GM19351 (cell line): Measurements from ENCODE around the gene NXN.
"Not testable (repeated sequence)": the region's sequence is repeated elsewhere in the genome, so short reads cannot be mapped to it uniquely, and the experiment has no call there.

ENCODE experiments used
- ATAC-seq: cut with Tn5 transposase; IDR thresholded peaks from one replicate; pipeline ENCODE4 v1.9.1; 2021; ENCODE audit warnings: mild to moderate bottlenecking, moderate library complexity; ENCODE audit not compliant: unreplicated experiment

Gene NXN

GRCh38 chr17:896953-897661, 82.5 kb downstream of the NXN start:
- no peak for ATAC-seq

- no peak for ATAC-seq
Observed at GRCh38 chr17:896454-896853, 83.1 kb downstream of the NXN start.

DNA sequence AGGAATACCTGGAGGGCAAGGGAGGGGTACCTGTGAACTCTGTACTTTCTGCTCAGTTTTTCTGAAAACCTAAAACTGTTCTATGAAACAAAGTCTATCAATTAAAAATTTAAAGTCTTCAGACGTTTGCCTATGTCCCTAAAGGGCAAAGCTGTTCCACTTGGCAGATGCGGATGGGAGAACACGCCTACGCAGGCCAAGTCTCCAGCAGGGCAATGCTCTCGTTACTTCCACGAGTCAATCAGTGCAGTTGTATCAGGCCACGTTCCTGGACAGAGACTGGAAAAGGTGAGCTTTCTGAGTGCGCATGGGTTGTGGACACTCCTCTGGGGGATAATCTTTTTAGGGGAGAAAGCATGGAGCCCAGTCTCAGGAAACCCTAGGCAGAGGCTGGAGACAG, 86.6 kb downstream of the NXN start:
- no peak for ATAC-seq

DNA sequence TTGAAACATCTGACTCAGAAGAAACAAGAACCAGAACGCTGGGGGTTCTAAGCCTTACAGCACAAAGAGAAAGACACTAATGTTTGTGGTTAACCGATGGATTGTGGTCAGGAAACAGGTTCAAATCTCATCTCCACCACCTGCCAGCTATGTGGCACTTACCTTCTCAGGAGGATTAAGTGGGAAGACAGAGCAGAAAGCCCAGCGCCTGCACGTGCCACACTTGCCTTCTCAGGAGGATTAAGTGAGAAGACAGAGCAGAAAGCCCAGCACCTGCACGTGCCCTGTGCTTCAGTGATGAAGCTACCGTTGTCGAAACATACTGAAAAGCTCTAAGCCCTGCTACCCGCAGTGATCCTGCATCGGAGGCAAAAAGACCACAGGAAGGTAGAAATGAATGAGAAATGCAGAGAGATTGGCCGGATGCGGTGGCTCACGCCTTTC, 90.6 kb downstream of the NXN start:
- ATAC-seq = no peak

DNA sequence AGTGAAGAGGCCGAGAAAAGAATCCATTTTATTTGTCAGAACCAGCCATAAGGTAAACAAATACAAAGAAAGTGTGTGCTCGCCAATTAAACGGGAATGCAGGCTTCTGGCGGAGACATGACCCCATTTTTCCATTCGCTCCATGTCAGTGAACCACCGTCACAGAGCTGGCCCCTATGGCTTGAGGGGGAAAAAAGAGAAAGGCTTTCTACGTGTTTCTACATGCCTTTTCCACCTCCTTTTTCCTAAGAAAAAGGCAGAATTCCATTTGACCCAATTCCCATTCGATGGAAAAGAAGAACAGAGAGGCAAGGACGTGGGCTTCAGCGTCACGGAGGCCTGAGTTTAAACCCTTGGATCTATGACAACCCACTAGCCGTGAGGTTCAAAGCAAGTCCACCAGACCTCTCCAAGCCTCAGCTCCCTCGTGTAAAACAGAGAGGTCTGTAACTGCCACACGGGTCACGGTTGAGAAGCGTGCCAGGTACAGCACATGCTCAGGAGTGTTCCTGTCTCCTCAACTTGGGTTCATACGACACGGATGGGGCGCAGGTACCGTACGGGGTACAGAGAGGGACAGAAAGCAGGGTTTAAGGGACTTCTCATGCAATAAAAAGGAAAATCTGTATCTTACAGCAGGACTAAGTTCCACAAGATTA, 91.9 kb downstream of the NXN start:
- no peak for ATAC-seq

DNA sequence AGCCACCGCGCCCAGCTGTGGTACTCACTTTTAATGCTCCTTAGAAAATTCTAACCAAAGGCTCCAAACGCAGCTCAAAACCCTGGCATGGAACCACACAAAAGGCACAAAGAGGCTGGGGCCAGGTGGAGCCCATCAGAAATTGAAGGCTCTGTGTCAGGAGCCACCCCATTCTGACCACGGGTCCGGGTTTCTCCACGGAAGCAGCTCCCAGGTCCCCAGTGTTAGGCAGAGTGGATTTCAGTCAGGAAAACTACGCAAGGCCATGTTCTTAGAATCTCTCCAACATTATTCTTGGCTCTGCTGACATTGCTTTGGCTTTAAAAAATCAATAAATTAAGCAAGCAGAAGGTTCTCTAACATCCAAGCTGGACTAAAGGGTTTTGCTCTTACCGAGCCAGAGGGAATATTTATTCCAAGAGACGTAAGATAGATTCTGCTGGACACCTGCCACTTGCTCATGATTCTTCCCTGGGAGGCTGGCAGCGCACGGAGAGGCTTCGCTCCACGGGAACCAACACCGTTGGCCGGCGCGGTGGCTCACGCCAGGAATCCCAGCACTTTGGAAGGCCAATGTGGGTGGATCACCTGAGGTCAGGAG, 93.5 kb downstream of the NXN start:
- no peak for ATAC-seq

GRCh38 chr17:883586-883962, 96.0 kb downstream of the NXN start:
- no peak for ATAC-seq

DNA sequence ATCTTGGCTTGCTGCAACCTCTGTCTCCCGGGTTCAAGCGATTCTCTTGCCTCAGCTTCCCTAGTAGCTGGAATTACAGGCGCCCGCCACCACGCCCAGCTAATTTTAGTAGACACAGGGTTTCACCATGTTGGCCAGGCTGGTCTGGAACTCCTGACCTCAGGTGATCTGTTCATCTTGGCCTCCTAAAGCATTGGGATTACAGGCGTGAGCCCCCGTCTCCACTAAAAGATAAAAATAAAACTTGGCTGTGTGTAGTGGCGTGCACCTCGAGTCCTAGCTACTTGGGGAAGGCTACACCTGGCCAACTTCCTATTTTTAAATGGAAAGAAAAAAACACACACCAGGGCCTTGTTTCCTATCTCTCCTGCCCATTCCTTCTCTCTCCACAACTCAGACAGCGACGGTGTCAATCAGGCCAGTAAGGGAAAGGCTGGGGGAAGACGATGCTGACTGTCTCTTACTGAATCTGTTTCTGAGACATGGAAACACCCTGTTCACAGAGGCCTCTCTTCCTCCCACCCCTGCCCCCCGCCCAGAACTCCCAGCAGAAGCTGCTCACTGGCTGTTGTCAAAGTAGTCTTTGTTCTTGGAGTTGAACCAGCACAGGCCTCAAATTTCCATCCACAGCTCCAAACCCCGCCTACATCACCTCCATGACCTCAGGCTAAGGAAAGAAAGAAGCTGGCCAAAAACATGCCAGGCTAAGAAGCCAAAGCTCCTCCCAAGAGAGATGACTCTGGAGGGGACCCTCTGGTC, 96.6 kb downstream of the NXN start:
- no peak for ATAC-seq

- no peak for ATAC-seq
Observed at GRCh38 chr17:881778-882177, 97.8 kb downstream of the NXN start.

DNA sequence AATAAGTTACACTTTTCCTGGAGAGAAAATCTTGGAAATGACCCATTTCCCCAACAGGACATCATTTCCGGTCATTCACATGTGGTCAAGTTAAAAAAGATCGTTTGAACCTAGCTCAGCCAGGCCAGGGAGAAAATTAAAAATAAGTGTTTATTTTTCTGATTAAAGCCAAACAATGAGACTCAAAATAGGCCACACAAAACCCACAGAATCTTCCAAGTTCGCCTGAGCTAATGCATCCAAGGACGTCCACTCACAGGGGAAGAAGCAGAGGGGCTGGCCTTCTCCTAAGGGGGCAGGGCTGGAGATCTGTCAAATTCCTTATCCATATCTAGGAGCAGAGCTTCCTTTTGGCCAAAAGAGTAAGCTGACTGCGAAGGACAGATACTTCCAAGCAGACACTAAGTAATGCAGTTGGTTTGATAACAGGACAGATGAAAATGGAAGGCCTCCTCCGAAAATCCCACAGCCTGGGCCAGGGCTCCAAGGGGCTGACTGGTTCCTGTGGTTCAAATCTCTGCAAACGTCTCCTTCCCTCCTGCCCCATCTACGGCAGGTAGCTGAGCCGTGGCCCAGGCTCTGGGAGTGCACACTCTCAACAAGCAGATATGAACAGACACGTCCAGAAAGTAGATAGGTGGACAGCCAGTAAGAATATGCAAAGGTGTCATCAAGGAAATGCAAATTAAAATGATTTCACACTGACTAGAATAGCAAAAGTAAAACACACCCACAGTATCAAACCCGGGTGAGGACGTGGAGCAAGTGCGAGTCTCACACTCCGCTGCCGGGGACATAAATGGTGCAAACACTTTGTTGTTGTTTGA, 98.9 kb downstream of the NXN start:
- ATAC-seq = no peak

DNA sequence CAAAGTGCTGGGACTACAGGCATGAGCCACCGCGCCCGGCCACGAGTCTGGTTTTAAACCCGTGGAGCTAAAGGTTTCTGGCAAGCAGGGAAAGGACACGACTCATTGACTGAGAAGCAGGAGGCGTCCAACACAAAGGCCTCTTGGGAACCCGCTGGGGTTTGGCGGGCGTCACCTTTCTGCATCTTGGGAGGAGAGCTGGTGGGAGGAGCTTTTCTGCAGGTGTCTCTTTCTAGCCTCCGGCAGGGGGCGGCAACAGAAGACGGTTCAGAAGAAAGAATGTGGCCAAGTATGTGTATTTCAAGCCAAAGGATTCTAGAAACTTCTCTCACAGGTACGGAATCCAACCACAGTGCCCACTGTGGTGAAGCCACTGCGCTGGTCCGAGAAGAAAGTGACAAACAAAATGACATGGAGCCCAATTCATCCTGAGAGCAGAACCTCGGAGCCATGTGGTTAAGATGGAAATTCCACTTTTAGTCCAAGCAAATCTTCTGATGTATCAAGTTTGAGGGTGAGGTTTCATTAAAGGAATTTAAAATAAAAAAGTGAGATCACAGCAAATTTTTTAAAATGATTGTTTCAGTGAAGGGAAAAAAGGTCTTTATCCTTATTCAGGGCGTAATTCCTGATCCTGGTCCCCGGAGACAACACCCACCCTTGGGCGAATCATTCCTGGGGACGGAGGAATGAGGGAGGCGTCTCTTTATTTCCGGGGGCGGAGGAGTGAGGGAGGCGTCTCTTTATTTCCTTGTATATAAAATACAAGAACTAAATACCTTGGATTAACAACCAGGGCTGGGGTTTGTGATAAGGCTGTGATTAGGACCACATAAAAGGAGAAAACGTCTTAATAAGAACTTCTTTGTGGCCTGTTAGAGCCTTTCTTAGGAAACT, 99.8 kb downstream of the NXN start:
- ATAC-seq = no peak

GRCh38 chr17:877630-878029, 101.9 kb downstream of the NXN start:
- no peak for ATAC-seq

GRCh38 chr17:876272-876671, 103.3 kb downstream of the NXN start:
- ATAC-seq = no peak

- not testable (repeated sequence) for ATAC-seq
Observed at GRCh38 chr17:874590-874989, 105.0 kb downstream of the NXN start.

- ATAC-seq = no peak
Observed at GRCh38 chr17:872855-873254, 106.7 kb downstream of the NXN start.

- no peak for ATAC-seq
Observed at GRCh38 chr17:871751-872519, 107.6 kb downstream of the NXN start.

GRCh38 chr17:869567-870525, 109.7 kb downstream of the NXN start:
- ATAC-seq = no peak

DNA sequence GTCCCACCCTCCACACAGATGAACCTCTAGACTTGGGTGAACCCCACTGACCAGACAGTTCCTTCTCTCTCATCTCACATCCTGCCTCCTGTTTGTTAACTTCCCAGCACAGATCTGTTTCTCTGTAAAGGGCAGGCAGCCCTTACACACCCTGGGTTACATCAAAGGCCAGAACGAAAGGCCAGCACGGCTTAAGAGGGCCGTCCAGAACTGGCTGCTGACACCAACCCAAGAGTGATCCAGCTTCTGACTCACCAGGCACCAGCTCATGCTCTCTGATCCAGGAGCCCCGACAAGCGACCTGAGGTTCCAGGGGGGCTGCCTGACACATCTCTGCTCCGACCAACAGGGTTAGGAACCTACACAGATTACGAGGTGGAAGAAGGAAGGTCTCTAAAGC, 110.5 kb downstream of the NXN start:
- ATAC-seq = no peak
